Parathyroid adenoma (tissue), 2 donors: ENCODE data around the gene ATP5MG.

Experiments
- H2AFZ ChIP-seq: fragments of 300-600 bp; sonication (generic); one replicate; pipeline ENCODE4 v1.7.0; 2017; ENCODE audit warnings: antibody characterized with exemption, mild to moderate bottlenecking
- H3K27ac ChIP-seq: fragments of 300-600 bp; sonication (generic); one replicate; pipeline ENCODE4 v1.7.0; 2017
- H3K27me3 ChIP-seq: fragments of 300-600 bp; sonication (generic); one replicate; pipeline ENCODE4 v1.7.0; 2017; ENCODE audit warnings: low read length; ENCODE audit not compliant: control insufficient read depth, insufficient read depth
- H3K36me3 ChIP-seq: fragments of 300-600 bp; sonication (generic); one replicate; pipeline ENCODE4 v1.7.0; 2017; ENCODE audit warnings: low read length; ENCODE audit not compliant: control insufficient read depth, insufficient read depth
- H3K4me1 ChIP-seq: fragments of 300-600 bp; sonication (generic); one replicate; pipeline ENCODE4 v1.7.0; 2017; ENCODE audit warnings: control low read depth
- H3K4me2 ChIP-seq: fragments of 300-600 bp; sonication (generic); one replicate; pipeline ENCODE4 v1.7.0; 2017; ENCODE audit warnings: low read length
- H3K4me3 ChIP-seq: fragments of 300-600 bp; sonication (generic); one replicate; pipeline ENCODE4 v1.7.0; 2017; ENCODE audit warnings: low read depth, low read length
- H3K79me2 ChIP-seq: fragments of 300-600 bp; sonication (generic); one replicate; pipeline ENCODE4 v1.7.0; 2017; ENCODE audit warnings: control low read depth
- H3K9ac ChIP-seq: fragments of 300-600 bp; sonication (generic); one replicate; pipeline ENCODE4 v1.7.0; 2017; ENCODE audit warnings: mild to moderate bottlenecking
- H3K9me3 ChIP-seq: fragments of 300-600 bp; sonication (generic); one replicate; pipeline ENCODE4 v1.7.0; 2017; ENCODE audit warnings: low read length; ENCODE audit not compliant: control insufficient read depth
- CTCF ChIP-seq: fragments of 300-600 bp; sonication (generic); IDR thresholded peaks from one replicate; pipeline ENCODE4 v1.7.0; 2017; ENCODE audit warnings: antibody characterized with exemption, mild to moderate bottlenecking
- donor health status: primary hyperparathyroidism.

The ATP5MG gene

GRCh38 chr11:118449316-118449918, 48.0 kb downstream of the ATP5MG start:
- no peak for TF ChIP-seq CTCF
- Histone ChIP-seq H3K27me3 (no peaks in the 10 kb centered on the region), H3K4me3 (no peak overlapping the region), H3K4me1 (peaks cover 7% of the 10 kb centered on the region), H3K27ac (no peak overlapping the region), H3K9me3 (no peaks in the 10 kb centered on the region), H3K9ac (no peak overlapping the region), H3K79me2 (peaks cover 51% of the 10 kb centered on the region), H2AFZ (no peak overlapping the region), H3K4me2 (no peak overlapping the region), H3K36me3 (no peaks in the 10 kb centered on the region)

- peaks cover 43% of the 10 kb centered on the region for H3K79me2 ChIP-seq
- no peak overlapping the region for H3K4me3 ChIP-seq
- H3K4me1 ChIP-seq: peaks cover 7% of the 10 kb centered on the region
- no peaks in the 10 kb centered on the region for H3K36me3 ChIP-seq
- H3K27me3 ChIP-seq: no peaks in the 10 kb centered on the region
- H3K4me2 ChIP-seq: no peak overlapping the region
- H3K9me3 ChIP-seq: no peaks in the 10 kb centered on the region
- H2AFZ ChIP-seq: no peak overlapping the region
- H3K27ac ChIP-seq: no peak overlapping the region
- no peak for TF ChIP-seq CTCF
- H3K9ac ChIP-seq: no peak overlapping the region
Observed at GRCh38 chr11:118450451-118450850, 49.0 kb downstream of the ATP5MG start.
